GM23338 (cell line): ENCODE data around the gene SYNGR3.

ENCODE experiments used
- CREB1 ChIP-seq: fragments of 250-450 bp; sonication (Bioruptor Pico); IDR thresholded peaks from 2 replicates; pipeline ENCODE4 v1.5.0; 2020; ENCODE audit warnings: low read depth, mild to moderate bottlenecking, moderate library complexity
- EZH2 ChIP-seq: fragments of 200-600 bp; sonication (generic); IDR thresholded peaks from one replicate; pipeline ENCODE4 v1.8.0; 2017; ENCODE audit warnings: antibody characterized with exemption, mild to moderate bottlenecking, low read depth; ENCODE audit not compliant: unreplicated experiment
- EZH2phosphoT487 ChIP-seq: fragments of 200-600 bp; sonication (generic); IDR thresholded peaks from one replicate; pipeline ENCODE4 v1.8.1; 2018; ENCODE audit warnings: antibody characterized with exemption; ENCODE audit not compliant: unreplicated experiment
- JUNB ChIP-seq: IDR thresholded peaks from one replicate; pipeline ENCODE4 v1.6.1; 2016; ENCODE audit warnings: antibody characterized with exemption; ENCODE audit not compliant: unreplicated experiment
- POLR2AphosphoS5 ChIP-seq: IDR thresholded peaks from 2 replicates; pipeline ENCODE4 v1.6.1; 2016; ENCODE audit warnings: antibody characterized with exemption, low read depth
- REST ChIP-seq: IDR thresholded peaks from one replicate; pipeline ENCODE4 v1.6.1; 2018; ENCODE audit warnings: antibody characterized with exemption; ENCODE audit not compliant: unreplicated experiment
- ZNF331 ChIP-seq: fragments of 250-450 bp; sonication (Bioruptor Pico); IDR thresholded peaks from 2 replicates; pipeline ENCODE4 v1.5.0; 2020; ENCODE audit warnings: low read depth, mild to moderate bottlenecking, moderate library complexity
- TF ChIP-seq, protein P1 (sequence below), 2 experiments: fragments of 200-600 bp in 1 of 2; sonication (generic) in 1 of 2; conservative IDR thresholded peaks; 2 replicates each; pipeline versions ENCODE4 v1.5.1 to v1.6.1; 2016 to 2017; ENCODE audit warnings: antibody characterized with exemption in 2 of 2, low read depth in 2 of 2, mild to moderate bottlenecking in 2 of 2, moderate library complexity in 1 of 2

DNA sequence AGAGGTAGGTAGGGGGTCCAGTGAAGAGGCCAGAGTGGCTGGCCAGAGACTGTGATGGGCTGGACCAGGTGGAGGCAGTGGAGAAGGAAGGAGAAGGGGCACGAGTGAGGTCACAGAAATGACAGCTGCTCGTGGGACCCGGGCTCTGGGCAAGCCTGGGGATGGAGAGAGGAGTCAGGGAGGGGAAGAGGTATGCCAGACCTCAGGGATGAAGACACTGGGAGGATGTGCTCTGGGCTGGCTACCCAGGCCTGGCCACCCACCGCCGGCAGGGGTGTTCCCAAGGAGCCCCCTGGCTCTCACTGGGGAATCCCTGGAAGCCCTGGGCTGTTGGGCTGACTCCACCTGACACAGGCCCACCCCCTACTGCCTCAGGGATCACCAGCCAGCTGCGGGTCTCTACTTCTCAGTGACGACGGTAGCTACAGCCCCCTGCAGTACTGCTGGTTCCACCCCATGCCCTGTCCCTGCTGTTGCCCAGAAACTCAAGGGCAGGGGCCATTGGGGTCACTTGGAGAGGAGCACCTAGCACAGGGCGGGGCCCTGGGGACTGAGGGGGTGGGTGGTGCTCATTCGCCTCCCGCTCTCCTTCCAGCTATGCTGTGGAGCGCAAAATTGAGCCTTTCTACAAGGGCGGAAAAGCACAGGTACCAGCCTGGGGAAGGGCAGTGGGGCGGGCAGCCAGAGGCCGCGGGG, 16.2 kb upstream of the SYNGR3 start:
- TF ChIP-seq, protein P1, sequence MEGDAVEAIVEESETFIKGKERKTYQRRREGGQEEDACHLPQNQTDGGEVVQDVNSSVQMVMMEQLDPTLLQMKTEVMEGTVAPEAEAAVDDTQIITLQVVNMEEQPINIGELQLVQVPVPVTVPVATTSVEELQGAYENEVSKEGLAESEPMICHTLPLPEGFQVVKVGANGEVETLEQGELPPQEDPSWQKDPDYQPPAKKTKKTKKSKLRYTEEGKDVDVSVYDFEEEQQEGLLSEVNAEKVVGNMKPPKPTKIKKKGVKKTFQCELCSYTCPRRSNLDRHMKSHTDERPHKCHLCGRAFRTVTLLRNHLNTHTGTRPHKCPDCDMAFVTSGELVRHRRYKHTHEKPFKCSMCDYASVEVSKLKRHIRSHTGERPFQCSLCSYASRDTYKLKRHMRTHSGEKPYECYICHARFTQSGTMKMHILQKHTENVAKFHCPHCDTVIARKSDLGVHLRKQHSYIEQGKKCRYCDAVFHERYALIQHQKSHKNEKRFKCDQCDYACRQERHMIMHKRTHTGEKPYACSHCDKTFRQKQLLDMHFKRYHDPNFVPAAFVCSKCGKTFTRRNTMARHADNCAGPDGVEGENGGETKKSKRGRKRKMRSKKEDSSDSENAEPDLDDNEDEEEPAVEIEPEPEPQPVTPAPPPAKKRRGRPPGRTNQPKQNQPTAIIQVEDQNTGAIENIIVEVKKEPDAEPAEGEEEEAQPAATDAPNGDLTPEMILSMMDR (conservative IDR thresholded peaks at IDR 0.05; ENCODE audit: low read depth in 2 of 2): no peak
- TF ChIP-seq POLR2AphosphoS5 (no peak), EZH2 (no peak), ZNF331 (no peak), EZH2phosphoT487 (no peak), CREB1 (CRISPR knock-in tag) (no peak), REST (no peak), JUNB (no peak)
